Fibroblast of villous mesenchyme (primary cell): ENCODE data around the gene GPR180. TPM values are rescaled to one million over a fixed set of nuclear protein-coding genes. Genes with fewer than 3 reads are reported as not detected.
"Not testable (repeated sequence)": the region's sequence is repeated elsewhere in the genome, so short reads cannot be mapped to it uniquely, and the experiment has no call there.

Experiments used
- DNase-seq: peaks from one replicate; pipeline ENCODE4 v3.0.0-alpha.2; 2010; ENCODE audit warnings: low read depth
- H3K4me3 ChIP-seq: 2 replicates; pipeline ENCODE4 v1.5.1; 2011; ENCODE audit warnings: low read depth, mild to moderate bottlenecking, low read length
- total RNA-seq: library from RNA; depleted of rRNA; stranded (reverse); fragments of >200 nt; gene quantifications from 2 replicates; pipeline ENCODE4 v1.2.3, GENCODE V29; 2012
- TF ChIP-seq, protein P1 (sequence below): IDR thresholded peaks from 2 replicates; pipeline ENCODE4 v1.5.1; 2012; ENCODE audit warnings: low read depth, mild to moderate bottlenecking, low read length; ENCODE audit not compliant: insufficient read depth

GPR180 gene
- total RNA-seq, 1 donor = 28.1 TPM

- no peak for DNase-seq
- H3K4me3 ChIP-seq = no peak overlapping the region
- TF ChIP-seq, protein P1, sequence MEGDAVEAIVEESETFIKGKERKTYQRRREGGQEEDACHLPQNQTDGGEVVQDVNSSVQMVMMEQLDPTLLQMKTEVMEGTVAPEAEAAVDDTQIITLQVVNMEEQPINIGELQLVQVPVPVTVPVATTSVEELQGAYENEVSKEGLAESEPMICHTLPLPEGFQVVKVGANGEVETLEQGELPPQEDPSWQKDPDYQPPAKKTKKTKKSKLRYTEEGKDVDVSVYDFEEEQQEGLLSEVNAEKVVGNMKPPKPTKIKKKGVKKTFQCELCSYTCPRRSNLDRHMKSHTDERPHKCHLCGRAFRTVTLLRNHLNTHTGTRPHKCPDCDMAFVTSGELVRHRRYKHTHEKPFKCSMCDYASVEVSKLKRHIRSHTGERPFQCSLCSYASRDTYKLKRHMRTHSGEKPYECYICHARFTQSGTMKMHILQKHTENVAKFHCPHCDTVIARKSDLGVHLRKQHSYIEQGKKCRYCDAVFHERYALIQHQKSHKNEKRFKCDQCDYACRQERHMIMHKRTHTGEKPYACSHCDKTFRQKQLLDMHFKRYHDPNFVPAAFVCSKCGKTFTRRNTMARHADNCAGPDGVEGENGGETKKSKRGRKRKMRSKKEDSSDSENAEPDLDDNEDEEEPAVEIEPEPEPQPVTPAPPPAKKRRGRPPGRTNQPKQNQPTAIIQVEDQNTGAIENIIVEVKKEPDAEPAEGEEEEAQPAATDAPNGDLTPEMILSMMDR = no peak
Observed at GRCh38 chr13:94636942-94637578, 35.4 kb downstream of the GPR180 start.

GRCh38 chr13:94637677-94638076, 36.0 kb downstream of the GPR180 start:
- H3K4me3 ChIP-seq, DNase-seq: not testable (repeated sequence)

DNA sequence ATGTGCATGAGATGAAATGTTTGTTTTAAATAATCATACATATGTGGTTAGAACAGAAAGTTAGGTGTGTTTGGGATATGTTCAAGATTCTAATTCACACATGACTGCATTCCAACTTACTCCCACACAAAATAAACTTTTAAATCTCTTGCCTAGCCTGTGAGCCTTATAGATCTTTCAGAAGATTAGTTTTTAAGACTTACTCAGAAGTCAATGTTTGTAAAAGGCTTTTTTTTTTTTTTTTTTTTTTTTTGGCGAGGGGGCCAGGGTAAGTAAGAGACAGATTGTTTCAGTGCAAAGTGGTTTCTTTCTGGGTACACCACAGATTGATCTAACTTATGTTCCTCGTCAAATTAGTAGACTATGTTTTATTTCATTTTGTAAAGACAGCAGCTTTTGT, 39.1 kb downstream of the GPR180 start:
- TF ChIP-seq, protein P1 = no peak
- no peak overlapping the region for H3K4me3 ChIP-seq
- DNase-seq = peak; percentile 56

- peak; percentile 88 for DNase-seq
- peak overlapping the region; percentile 19 for H3K4me3 ChIP-seq
- TF ChIP-seq, protein P1 = no peak
Observed at GRCh38 chr13:94641409-94641941, 39.8 kb downstream of the GPR180 start.

DNA sequence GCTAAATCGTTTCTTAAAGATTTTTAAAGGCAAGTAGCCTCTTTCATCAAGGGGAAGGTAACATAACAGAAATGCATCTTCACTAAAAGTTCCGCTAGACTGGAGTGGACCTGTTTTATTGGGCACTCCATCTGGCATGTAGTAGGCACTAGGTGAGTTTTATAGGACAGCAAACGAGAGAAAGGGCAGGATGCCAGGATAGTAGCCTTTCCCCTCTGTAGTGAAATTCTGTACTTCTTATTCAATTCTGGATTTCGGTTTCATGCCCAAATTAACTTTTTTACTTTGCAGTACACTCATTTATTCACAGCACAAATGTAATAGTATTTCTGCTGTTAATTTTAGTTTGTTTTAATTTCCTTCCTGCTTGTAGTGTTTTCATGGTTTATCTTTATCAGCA, 45.2 kb downstream of the GPR180 start:
- no peak overlapping the region for H3K4me3 ChIP-seq
- no peak for DNase-seq
- TF ChIP-seq, protein P1 = no peak

DNA sequence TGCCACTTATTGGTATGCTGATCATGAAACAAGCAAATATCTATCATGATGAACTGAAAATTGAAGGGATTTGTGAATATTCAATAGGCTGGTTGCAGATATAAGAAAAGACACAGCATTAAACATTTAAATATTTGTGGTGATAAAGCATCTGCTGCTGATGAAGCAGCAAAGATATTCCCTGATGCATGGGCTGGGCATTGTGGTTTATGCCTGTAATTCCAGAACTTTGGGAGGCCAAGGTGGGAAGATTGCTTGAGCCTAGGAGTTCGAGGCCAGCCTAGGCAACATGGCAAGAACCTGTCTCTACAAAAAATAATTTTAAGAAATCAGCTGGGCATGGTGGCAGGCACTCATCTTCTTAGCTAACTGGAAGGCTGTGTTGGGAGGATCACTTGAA, 54.5 kb downstream of the GPR180 start:
- DNase-seq = peak; percentile 9
- TF ChIP-seq, protein P1 = no peak
- no peak overlapping the region for H3K4me3 ChIP-seq

DNA sequence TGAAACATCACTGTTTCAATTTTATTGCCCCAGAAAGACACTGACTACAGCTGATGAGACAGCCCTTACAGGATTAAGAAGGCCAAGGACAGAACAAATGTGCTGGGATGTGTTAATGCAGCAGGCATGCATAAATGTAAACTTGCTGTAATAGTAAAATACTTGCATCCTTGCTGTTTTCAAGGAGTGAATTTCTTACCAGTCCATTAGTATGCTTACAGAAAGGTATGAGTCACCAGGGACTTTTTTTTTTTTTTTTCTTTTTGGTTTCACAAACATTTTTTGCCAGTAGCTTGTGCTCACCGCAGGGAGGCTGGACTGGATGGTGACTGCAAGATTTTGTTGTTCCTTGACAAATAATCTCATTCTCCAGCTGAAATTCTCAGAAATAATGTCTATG, 55.1 kb downstream of the GPR180 start:
- no peak overlapping the region for H3K4me3 ChIP-seq
- TF ChIP-seq, protein P1 = peak; percentile 13
- peak; percentile 97 for DNase-seq
